Activated CD4-positive, alpha-beta T cell treated with anti-CD3 and anti-CD28 coated beads, Interleukin-2, amount 50 U/mL, for 16 hours (primary cell): ENCODE measurements around the gene CDH4.

Experiments
- DNase-seq: peaks from one replicate; pipeline ENCODE4 v3.0.0-alpha.2; 2020

The CDH4 gene

DNA sequence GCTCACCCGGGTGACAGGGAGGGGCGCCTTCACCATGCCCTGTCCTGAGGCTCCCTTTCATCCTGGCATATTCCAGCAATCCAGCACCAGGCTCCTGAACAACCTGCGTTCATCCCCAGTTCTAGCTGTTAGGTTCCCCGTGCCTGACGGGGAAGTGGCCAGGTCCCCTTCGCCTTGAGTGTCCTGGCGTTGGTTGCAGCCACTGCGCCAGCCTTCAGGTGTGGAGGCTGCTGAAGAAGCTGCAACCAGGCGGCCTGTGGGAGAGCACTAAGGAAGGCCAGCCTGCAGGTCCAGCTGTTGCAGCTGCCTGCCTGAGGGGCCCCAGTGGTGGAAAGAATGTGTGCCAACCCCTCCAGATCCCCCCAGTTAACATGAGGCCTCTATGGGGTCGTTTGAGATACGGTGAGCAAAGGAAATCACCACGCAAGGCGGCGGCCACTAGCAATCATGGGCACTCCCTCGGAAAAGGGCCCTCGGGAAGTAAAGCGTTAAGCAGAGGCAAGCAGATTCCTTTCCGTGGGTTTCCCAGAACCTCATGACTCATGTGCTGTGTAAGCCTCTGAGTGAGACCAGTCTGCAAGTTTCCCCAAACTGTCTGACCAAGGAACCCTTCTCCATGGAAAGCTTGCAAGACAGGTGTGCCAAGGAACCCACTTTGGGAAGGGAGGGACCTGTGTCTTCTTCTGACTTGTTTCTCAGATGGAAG is 492.8 kb downstream of the CDH4 start:
- no peak for DNase-seq

- DNase-seq = no peak
Measured at GRCh38 chr20:61745397-61746146, 493.5 kb downstream of the CDH4 start.

GRCh38 chr20:61746147-61746646 is 494.1 kb downstream of the CDH4 start:
- DNase-seq = no peak

GRCh38 chr20:61746781-61747180 is 494.7 kb downstream of the CDH4 start:
- DNase-seq = no peak

- DNase-seq = no peak
Measured at GRCh38 chr20:61748376-61748775, 496.3 kb downstream of the CDH4 start.

DNA sequence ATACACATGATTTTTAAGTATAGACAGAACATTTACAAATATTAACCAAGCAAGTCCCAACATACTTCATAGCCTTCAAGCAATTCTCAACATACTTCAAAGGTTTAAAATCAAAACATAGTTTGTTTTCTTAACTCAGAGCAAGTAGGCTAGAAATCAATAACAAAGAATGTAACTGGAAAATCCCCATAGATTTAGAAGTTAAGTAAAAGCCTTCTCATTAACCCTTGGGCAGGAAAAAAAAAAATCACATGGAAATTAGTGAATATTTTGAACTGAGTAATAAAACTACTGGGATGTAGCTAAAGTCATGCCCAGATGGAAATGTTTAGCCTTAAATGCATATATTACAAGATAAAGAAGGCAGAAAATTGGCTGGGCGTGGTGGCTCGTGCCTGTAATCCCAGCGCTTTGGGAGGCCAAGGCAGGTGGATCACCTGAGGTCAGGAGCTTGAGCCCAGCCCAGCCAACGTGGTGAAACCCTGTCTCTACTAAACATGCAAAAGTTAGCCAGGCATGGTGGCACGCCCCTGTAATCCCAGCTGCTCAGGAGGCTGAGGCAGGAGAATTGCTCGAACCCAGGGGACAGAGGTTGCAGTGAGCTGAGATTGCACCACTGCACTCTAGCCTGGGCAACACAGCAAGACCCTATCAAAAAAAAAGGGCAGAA is 497.5 kb downstream of the CDH4 start:
- no peak for DNase-seq

DNA sequence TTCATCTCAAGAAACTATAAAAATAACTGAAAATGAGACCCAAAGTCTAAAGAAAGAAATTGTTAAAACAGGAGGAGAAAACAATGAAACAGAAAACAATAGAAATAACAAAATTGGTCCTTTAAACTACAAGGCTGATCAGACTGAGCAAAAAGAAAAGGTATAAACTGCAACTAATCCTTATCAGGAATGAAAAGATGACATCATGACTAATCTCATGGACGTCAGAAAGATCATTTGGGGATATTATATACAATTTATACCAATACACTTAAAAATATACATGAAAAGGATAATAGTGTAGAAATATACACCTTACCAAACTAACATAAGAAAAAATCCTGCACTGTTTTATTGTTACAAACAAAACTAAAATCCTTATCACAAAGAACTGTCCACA is 498.0 kb downstream of the CDH4 start:
- no peak for DNase-seq

DNA sequence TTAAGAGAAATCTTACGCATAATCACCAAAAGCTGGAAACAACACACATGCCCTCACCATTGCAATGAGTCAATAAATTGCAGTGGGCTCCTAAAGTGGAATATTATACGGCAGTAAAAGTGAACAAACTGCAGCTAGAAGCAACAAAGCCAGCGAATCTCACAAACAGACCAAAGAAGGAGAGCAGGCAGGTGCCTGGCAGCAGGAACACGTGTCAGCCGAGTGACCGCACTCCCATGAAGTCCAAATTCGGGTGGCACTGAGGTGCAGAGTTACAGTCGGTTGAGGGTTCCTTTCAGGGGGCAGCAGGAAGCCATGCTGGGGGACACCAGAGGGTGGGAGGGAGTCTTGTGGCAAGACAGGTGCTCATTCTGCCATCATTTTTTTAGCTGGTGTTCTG is 500.5 kb downstream of the CDH4 start:
- DNase-seq = no peak

DNA sequence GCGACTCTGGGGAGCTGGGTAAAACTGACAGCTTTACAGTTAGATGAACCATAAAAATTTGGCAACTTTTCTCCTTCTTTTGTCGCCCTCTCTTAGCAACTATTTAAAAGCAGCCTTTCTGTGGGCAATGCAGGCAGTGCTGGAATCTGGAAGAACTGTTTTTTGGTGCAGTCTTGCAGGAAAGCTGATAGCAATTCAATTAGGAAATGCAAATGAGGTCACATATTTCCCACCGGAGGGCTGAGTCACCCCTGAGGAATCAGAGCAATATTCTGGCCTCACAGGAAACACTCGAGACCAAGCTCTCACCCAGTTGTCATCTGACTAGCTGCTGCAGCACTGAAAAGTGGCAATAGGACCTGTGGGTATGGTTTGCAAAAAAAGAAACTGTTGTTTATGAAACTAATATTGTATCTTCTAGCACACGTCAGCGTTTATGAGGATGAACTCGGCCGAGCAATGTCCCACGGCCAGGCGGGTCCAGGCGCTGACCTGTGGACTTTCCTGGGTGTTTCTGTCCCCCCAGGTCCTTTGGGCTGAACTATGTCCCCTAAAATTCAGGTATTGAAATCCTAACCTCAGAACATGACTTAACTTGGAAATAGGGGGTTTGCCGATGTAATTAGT is 501.4 kb downstream of the CDH4 start:
- DNase-seq = no peak

DNA sequence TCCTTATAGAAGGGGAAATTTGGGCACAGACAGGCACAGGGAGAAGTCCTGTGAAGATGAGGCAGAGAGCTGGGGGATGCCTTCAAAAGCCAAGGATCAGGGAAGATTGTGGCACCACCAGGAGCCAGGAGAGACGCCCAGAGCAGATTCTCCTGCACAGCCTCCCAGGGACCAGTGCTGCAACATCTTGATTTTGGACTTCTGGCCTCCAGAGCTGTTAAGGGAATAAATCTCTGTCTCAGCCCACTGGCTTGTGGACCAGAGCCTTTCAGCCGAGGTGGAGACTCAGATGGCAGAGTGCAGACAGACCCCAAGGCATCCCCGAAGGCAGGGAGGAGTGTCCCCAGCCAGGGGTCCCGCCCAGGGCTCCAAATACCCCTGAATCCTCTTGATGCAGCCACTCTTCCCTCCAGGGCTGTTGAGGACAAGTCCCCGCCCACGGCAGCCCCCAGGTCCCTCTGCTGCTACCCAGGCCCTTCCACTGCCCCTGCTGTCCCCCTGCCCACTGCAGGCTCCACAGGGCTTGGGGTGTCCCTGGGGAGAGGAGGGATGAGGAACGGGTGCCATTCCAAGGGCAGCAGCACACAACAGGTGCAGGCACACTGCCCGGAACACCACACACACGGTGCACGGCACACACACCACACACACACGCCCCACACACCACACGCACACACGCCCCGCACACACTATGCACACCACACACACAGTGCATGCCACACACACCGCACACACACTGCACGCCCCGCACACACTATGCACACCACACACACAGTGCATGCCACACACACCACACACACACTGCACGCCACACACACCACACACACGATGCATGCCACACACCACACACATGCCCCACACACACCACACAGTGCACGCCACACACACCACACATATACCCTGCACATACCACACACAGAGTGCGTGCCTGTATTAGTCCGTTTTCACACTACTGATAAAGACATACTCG is 502.2 kb downstream of the CDH4 start:
- no peak for DNase-seq

DNA sequence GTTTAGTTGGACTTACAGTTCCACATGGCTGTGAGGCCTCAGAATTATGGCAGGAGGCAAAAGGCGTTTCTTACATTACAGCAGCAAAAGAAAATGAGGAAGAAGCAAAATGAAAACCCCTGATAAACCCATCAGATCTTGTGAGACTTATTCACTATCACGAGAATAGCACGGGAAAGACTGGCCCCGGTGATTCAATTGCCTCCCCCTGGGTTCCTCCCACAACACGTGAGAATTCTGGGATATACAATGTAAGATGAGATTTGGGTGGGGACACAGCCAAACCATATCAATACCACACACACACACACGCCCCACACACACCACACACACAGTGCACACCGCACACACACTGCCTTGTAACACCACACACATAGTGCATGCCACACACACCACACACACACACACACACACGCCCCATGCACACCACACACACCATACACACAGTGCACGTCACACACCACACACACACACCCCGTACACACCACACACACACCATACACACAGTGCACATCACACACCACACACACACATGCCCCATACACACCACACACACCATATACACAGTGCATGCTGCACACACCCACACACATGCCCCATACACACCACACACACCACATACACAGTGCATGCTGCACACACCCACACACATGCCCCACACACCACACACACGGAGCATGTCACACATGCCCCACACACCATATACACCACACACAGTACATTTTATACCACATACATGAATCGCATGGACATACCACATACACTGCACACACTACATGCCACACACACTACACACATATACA is 503.1 kb downstream of the CDH4 start:
- no peak for DNase-seq

DNA sequence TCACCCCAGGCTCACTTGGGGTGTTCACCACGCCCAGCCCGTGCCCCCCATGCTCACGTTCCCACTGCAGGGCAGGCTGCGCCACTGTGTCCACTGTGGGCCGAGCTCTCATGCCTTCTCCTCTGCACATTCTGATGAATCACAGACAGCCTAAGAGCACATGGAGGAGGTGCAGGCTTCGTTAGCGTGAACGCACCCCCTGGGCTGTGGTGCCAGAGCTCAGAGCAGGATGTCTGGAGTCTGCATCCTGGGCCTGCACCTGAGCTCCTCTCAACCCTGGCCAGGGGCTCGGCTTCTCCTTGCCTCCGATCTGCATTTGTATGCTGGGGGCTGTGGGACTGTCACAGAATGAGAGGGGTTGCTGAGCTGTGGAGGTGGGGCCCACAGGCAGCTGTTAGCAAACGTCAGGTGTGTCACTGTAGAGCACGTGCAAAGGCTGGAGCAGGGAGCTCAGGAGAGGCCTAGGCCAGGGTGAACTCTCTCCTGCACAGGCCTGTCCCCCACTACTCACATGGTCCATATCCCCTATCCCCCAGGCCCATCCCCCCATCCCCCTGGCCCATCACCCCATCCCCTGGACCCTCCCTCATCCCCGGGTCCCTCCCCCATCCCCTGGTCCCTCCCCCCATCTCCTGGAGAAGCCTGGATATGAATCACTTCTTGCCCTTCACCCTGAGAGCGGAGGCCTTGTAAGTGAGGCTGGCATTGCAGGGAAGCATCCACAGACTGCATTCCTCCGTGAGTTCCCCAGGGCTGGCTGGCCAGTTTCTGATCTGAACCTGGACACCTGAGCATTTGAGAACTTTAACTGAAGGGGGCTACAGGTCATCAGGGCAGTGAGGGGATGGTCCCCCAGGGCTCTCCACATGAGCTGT is 504.1 kb downstream of the CDH4 start:
- DNase-seq = no peak

DNA sequence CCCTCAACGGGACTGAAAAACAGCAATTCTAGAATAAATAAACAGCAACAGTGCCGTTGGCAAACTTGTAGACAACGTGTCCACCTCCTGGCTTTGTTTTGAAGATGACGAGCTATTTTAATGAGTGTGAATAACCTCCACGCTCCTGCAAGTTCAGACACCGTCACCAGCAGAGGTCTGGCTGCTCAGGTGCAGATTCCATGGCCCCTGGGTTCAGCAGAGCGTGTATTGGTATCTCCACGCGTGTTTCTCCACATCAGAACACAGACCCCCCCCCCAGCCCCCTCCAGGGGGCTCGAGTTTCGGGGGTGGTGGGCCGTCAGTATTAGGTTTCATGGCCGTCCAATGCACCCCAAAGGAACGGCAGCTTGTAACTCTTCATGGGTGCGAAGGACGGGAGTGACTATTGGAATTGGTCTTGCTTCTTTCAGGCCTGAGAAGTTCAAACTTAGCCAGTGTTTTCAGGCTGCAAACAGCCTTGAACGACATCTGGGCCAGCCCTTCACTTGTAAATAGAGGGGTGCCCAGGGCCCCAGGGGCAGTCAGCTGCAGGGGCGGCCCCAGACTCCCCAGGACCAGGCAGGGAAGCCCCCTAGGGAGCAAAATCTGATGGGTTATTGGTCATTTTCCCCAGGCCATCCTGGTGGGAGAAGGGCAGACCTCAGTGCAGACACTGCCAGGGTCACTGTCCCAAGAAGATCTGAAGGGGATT is 505.1 kb downstream of the CDH4 start:
- DNase-seq = no peak

GRCh38 chr20:61757678-61758563 is 505.9 kb downstream of the CDH4 start:
- no peak for DNase-seq

GRCh38 chr20:61758564-61759200 is 506.6 kb downstream of the CDH4 start:
- DNase-seq = no peak

GRCh38 chr20:61759286-61760065 is 507.4 kb downstream of the CDH4 start:
- no peak for DNase-seq

GRCh38 chr20:61760321-61760720 is 508.3 kb downstream of the CDH4 start:
- no peak for DNase-seq
